BE2C (cell line): ENCODE results near the gene EPHB2.

ENCODE experiments used
- DNase-seq: peaks from one replicate; pipeline ENCODE4 v3.0.0-alpha.2; 2020
- H3K27me3 ChIP-seq: fragments of 250-450 bp; sonication (Bioruptor Pico); 2 replicates; pipeline ENCODE4 v1.5.1; 2020; ENCODE audit warnings: mild to moderate bottlenecking
- H3K36me3 ChIP-seq: fragments of 250-450 bp; sonication (Bioruptor Pico); 2 replicates; pipeline ENCODE4 v1.5.1; 2020; ENCODE audit warnings: mild to moderate bottlenecking
- H3K4me1 ChIP-seq: fragments of 250-450 bp; sonication (Bioruptor Pico); 2 replicates; pipeline ENCODE4 v1.5.1; 2020
- H3K4me3 ChIP-seq: 2 replicates; pipeline ENCODE4 v1.5.1; 2011; ENCODE audit warnings: low read depth, low read length
- H3K9me3 ChIP-seq: fragments of 250-450 bp; sonication (Bioruptor Pico); 2 replicates; pipeline ENCODE4 v1.5.1; 2020
- TF ChIP-seq, protein P1 (sequence below): IDR thresholded peaks from 2 replicates; pipeline ENCODE4 v1.5.1; 2012; ENCODE audit warnings: mild to moderate bottlenecking, low read depth, low read length

Gene EPHB2

GRCh38 chr1:22822371-22822770, 111.7 kb downstream of the EPHB2 start:
- TF ChIP-seq, protein P1, sequence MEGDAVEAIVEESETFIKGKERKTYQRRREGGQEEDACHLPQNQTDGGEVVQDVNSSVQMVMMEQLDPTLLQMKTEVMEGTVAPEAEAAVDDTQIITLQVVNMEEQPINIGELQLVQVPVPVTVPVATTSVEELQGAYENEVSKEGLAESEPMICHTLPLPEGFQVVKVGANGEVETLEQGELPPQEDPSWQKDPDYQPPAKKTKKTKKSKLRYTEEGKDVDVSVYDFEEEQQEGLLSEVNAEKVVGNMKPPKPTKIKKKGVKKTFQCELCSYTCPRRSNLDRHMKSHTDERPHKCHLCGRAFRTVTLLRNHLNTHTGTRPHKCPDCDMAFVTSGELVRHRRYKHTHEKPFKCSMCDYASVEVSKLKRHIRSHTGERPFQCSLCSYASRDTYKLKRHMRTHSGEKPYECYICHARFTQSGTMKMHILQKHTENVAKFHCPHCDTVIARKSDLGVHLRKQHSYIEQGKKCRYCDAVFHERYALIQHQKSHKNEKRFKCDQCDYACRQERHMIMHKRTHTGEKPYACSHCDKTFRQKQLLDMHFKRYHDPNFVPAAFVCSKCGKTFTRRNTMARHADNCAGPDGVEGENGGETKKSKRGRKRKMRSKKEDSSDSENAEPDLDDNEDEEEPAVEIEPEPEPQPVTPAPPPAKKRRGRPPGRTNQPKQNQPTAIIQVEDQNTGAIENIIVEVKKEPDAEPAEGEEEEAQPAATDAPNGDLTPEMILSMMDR, result no peak
- Histone ChIP-seq H3K4me1 (no peaks in the 10 kb centered on the region), H3K9me3 (no peaks in the 10 kb centered on the region), H3K36me3 (no peaks in the 10 kb centered on the region), H3K27me3 (no peaks in the 10 kb centered on the region), H3K4me3 (no peak overlapping the region)
- DNase-seq, result no peak

GRCh38 chr1:22824466-22824865, 113.8 kb downstream of the EPHB2 start:
- Histone ChIP-seq H3K9me3 (no peaks in the 10 kb centered on the region), H3K4me1 (peaks cover 4% of the 10 kb centered on the region; the same call in 1 of the 2 replicates), H3K36me3 (no peaks in the 10 kb centered on the region), H3K4me3 (no peak overlapping the region), H3K27me3 (no peaks in the 10 kb centered on the region)
- TF ChIP-seq, protein P1, result no peak
- DNase-seq, result no peak

GRCh38 chr1:22824975-22825374, 114.3 kb downstream of the EPHB2 start:
- TF ChIP-seq, protein P1, result no peak

GRCh38 chr1:22825486-22826189, 115.0 kb downstream of the EPHB2 start:
- Histone ChIP-seq H3K27me3 (no peaks in the 10 kb centered on the region), H3K9me3 (no peaks in the 10 kb centered on the region)
- DNase-seq, result no peak

More at GRCh38 chr1:22824975-22825374, 114.3 kb downstream of the EPHB2 start:
- H3K36me3 ChIP-seq, result no peaks in the 10 kb centered on the region
- H3K4me3 ChIP-seq, result no peak overlapping the region
- H3K4me1 ChIP-seq, result peaks cover 4% of the 10 kb centered on the region; the same call in 1 of the 2 replicates
- H3K27me3 ChIP-seq, result no peaks in the 10 kb centered on the region
- DNase-seq, result no peak
- no peaks in the 10 kb centered on the region for H3K9me3 ChIP-seq

GRCh38 chr1:22826604-22827580, 116.3 kb downstream of the EPHB2 start:
- H3K4me1 ChIP-seq, result peaks cover 4% of the 10 kb centered on the region; the same call in 1 of the 2 replicates
- H3K9me3 ChIP-seq, result no peaks in the 10 kb centered on the region
- TF ChIP-seq, protein P1, result no peak
- no peak for DNase-seq
- H3K4me3 ChIP-seq, result no peak overlapping the region
- no peaks in the 10 kb centered on the region for H3K27me3 ChIP-seq
- no peaks in the 10 kb centered on the region for H3K36me3 ChIP-seq

More at GRCh38 chr1:22825486-22826189, 115.0 kb downstream of the EPHB2 start:
- peaks cover 4% of the 10 kb centered on the region; the same call in 1 of the 2 replicates for H3K4me1 ChIP-seq
- H3K4me3 ChIP-seq, result no peak overlapping the region
- TF ChIP-seq, protein P1, result no peak
- H3K36me3 ChIP-seq, result no peaks in the 10 kb centered on the region
